HS-27A (cell line): Measurements from ENCODE around the gene TP73.
"Not testable (repeated sequence)": the region's sequence is repeated elsewhere in the genome, so short reads cannot be mapped to it uniquely, and the experiment has no call there.

ENCODE experiments used
- DNase-seq: peaks from one replicate; pipeline ENCODE4 v3.0.0-alpha.2; 2012; ENCODE audit warnings: low read depth, missing footprints

The TP73 gene

DNA sequence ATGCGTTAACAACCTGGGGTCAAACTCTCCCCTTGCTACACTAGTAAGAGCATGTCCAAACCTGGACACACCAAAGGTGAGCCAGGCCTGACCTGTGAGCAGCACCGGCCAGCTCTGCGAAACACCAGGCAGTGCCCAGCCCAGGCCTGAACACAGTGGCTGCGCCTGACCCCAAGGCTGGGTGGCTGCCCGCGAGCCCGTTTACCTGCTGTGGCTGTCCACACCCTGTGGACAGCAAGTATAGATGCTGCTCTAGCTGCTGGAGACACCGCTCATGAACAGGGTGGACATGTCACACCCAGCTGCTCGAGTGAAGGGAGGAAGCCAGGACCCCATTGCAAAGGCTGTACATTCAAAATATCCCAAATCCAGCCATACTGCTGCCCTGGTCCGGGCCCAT is 92.3 kb downstream of the TP73 start:
- DNase-seq: no peak

DNA sequence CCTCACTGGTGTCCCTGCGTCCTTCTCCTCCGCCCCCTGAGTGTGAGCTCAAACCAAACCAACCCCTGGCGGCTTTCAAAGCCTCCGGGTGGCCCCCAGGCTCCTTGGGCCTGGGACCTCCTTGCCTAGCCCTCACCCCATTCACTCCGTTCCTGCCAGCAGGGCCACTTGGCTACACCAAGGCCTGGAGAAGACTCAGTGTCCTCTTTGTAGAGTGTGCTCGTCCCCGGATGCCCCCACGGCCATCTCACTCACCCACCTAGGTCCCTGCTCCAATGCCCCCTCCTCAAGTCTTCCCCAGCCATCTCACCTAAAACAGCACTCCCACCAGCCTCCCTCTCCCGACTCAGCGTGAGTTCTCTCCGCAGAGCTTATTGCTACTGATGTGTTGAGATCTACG is 92.8 kb downstream of the TP73 start:
- no peak for DNase-seq

- no peak for DNase-seq
These were observed 93.5 kb downstream of the TP73 start for GRCh38 chr1:3745590-3746381.

- no peak for DNase-seq
These were observed 94.1 kb downstream of the TP73 start for GRCh38 chr1:3746389-3746829.

DNA sequence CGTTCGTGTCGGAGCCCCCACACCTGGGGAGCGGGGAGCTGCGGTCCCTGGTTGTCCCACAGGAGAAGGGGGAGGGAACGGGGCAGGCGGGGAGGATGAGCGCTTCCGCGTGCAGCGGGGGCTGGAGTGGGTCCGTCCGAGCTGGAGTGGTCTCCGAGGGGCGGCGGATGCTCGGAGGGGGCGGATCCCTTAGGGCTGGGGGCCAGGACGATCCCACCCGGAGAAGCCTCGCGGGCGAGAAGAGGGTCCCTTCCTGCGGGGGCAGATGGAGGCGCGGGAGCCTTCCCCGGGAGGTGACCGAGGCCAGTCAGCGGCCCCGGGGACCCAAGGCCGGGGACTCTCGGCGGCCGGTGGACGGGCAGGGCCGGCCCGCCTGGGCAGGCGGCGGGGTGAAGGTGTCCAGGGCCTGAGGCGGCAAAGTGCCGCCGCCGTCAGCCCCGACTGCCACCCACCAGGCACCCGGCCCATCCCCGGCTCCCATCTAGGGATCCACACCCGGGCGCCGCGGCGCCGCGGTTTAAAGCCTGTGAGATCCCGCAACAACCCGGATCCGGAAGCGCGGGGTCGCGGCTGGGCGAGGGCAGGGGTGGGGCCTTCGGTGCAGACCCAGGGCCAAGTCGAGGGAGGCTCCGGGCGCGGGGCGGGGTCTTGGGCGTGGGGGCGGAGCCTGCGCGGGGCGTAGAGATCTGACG is 94.7 kb downstream of the TP73 start:
- no peak for DNase-seq

DNA sequence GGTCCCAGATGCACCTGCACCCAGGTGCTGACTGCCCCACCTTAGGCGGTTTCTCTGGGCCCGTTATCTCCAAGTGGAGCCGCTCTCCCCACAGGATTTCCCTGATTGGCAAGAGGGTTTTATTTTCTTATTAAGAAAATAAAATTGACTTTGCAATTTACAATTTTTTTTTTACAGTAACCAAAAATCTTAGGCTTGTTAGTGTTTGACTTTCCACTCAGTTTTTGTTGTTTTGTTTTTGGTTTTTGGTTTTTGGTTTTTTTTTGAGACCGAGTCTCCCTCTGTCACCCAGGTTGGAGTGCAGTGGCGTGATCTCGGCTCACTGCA is 95.2 kb downstream of the TP73 start:
- no peak for DNase-seq

GRCh38 chr1:3747903-3748302 is 95.6 kb downstream of the TP73 start:
- DNase-seq: no peak

DNA sequence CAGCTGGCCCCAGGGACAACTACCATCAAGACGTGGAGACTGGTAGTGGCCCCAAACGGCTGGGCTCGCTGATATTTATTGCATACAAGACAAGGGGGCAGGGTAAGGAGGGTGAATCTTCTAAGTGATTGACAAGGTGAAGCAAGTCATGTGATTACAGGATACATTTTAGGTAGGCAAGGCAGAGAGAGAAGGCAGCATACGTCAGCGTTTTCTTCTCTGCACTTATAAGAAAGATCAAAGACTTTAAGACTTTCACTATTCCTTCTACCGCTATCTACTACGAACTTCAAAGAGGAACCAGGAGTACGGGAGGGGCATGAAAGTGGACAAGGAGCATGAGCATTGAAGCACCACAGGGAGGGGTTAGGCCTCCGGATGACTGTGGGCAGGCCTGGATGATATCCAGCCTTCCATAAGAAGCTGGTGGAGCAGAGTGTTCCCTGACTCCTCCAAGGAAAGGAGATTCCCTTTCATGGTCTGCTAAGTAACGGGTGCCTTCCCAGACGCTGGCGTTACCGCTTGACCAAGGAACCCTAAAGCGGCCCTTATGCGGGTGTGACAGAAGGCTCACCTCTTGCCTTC is 96.1 kb downstream of the TP73 start:
- DNase-seq: not testable (repeated sequence)

DNA sequence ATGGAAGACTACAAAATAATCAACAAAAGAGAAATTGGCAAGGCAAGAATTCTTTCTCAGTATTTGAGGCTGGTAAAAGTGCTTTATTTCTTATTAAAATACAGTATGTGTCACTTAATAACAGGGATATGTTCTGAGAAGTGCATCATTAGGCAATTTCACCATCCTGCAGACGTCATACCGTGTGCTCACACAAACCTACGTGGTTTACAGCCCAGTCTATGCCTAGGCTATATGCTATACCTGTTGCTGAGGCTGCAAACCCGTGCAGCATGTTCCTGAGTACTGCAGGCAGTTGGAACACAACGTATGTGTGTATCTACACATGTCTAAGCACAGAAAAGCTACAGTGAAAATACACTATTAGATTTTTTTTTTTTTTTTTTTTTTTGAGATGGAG is 97.2 kb downstream of the TP73 start:
- no peak for DNase-seq

- DNase-seq: no peak
These were observed 98.4 kb downstream of the TP73 start for GRCh38 chr1:3750741-3751140.

DNA sequence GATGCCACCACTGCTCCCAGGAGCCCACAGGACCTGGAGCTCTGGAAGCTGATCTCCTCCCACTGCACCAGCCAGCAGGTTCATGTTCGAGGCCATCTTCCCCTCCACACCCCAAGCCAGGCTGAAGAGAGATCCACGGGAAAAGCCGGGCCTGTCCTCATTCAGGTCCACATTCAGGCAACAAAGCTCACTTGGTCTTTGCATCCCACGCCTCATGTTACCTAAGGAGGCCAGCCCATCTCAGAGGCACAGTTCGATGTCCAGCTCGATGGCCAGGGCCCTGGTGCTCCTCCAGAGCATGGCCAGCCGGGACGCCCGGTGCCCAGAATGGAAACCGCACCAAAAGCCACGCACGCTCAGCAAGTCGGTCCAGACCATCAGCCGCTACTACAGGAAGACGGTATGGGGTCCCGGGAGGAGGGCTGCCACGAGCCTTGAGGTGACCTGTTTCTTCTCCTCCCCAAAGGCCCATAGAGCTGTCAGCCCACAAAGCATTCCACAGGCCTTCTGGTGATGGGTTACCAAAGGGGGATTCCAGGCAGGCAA is 100.2 kb downstream of the TP73 start, which contains the start of gene CCDC27:
TSS of gene CCDC27 (plus strand) at position 51 of the 546 bp plus-strand sequence. CDS start at position 83, 32 bp downstream.
- DNase-seq: no peak

DNA sequence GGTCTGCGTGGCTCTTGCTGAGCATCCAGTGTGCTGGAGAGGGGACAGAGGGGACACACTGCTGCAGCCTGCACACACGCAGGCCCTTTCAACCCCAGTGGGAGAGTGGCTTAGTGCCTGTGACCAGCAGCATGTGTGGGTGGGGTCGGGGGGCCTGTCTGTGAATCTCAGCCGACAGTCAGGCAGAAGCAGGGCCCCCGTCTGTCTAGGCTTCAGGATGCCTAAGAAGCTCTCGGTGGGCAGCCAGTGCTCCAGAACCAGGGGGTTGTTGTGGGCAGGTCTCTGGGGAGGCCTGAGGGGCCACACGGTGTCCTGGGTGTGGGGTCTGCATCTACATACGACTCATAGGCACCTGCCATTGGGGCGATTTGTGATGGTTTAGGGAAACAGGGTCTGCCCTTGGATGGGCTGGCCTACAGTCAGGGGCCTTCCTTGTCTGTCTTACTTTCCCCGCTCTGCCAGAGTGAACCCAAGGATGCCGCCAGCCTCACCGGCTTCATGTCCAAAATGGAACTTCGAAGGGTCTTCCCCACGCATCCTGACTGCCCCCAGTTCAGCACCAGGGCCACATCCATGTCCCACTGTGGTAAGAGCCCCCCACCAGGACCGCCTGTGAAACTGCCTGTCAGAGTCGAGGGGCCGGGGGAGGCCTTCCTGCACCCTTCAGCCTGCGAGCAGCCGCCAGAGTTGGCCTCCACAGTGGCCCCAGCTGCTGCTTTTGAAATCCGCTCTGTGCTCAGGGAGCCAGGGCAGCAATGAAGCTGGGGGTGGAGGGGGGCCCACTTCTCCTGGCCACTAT is 101.5 kb downstream of the TP73 start:
- DNase-seq: no peak

- DNase-seq: no peak
These were observed 104.1 kb downstream of the TP73 start for GRCh38 chr1:3756394-3756793.

GRCh38 chr1:3759164-3759563 is 106.8 kb downstream of the TP73 start:
- no peak for DNase-seq

DNA sequence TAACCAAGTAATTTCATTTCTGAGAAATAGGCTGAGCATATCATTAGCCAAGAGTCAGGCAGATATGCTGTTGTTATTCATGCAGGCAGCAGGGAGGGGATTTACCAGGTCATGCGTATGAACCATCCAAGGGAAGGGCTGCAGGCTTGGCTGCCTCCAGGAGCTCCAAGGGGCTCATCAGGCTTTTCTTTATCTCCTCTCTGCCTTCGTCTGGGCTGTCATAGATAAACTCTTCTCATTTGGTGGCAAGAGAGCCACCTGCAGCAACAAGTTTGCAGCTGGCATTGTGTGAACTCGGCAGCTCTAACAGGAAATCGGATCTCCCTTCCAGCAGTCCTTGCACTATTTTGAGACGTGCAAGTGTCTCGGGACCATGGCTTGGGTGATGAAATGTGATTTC is 107.5 kb downstream of the TP73 start:
- DNase-seq: no peak

DNA sequence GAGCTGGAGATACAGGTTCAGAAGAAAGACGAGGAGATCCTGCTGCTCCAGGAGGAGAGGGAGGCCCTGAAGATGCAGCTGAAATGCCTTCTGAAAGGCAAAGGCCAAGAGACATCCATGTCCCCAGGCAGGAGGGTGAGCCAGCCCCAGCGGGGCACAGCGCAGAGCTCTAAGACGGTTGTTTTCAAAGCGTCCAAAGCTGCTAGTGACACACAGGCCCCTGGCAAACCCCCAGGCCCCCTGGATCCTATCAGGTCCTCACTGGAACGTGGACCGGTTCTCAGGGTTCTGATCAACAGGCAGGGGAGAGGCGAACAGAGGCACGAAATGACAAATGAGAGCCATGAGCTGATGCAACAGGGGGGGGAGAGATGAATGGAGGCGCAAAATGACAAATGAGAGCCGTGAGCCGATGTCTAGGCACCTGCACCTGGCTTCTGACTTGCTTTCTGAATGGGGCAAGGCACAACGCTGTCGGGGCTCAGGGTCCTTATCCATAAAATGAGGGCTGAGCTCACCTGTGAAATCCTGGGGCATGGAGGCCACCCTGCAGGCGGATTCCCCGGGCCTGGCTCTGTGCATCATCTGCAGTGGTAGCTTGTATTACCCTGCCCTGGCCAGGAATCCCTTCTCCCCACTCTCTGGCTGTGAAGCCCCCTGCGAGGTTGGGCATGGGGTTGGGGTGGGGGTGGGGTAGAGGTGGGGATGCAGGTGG is 109.1 kb downstream of the TP73 start:
- DNase-seq: no peak

- DNase-seq: no peak
These were observed 110.0 kb downstream of the TP73 start for GRCh38 chr1:3762151-3762872.

- DNase-seq: no peak
These were observed 110.5 kb downstream of the TP73 start for GRCh38 chr1:3762873-3763228.

DNA sequence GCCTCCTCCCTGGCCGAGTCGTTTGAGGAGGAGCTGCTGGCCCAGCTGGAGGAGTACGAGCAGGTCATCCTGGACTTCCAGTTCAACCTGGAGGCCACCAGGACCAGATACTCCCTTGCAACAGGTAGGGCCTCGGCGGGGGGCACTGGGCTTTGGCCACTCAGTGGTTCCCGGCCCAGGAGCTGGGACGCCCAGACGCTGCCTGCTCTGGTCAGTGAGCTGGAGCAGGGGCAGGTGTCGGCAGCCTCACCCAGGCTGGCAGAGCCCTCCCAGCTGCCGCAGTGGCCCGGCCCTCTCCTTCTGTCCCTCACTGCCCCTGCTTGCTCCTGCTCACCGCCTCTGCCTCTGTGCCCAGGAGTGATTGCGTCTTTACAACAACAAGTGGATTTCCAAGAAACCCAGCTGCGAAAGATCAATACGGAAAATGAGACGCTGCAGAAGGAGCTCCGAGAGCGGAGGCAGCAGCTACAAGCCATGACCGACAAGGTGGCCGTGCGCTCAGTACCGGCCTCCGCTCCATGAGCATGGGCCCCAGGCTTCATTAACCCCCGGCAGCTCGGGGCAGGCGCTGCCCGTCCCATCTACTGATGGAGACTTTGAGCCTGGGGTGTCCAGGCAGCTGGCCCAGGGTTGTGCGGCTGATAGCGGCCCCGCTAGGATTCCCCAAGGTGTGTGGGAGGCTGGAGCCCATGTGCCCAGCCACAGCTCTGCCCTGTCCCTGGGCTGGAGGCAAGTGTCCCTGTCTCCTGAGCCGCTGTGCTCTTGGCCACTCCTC is 111.2 kb downstream of the TP73 start:
- no peak for DNase-seq

DNA sequence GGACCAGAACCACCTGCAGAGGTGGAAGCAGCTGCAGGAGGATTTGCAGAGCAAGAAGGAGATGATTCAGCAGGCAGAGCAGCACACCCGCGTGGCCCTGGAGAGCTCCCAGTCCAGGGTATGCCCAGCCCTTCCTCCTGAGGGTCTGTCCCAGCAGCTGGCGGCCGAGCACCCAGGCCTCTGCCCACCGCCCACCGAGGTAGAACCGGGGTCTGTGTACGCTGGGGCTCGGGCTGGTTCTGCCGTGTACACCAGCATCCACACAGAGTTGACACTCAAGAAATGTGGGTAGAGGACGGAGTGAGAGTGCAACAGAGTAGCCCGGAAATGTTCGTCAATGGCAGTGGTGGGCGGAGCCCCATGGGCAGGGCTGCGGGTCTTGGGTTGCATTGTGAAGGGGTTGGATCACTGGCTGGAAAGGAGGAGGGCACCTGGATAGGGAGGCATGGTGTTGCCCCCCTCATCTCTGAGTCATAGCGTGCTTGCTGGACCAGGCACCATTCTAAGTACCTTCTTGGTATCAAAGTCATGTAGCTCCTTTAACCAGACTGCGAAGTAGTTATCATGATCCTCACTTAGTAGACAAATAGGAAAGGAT is 115.1 kb downstream of the TP73 start:
- DNase-seq: no peak
